KOPT-K1 (cell line): ENCODE measurements around the gene RACGAP1.

Experiments
- H3K27ac ChIP-seq: fragments of 200-600 bp; sonication (generic); 2 replicates; pipeline ENCODE4 v1.5.1; 2016; ENCODE audit warnings: antibody characterized with exemption, mild to moderate bottlenecking, low read depth, low read length; ENCODE audit not compliant: poor library complexity, severe bottlenecking
- H3K36me3 ChIP-seq: fragments of 200-600 bp; sonication (generic); 2 replicates; pipeline ENCODE4 v1.5.1; 2017; ENCODE audit warnings: antibody characterized with exemption, mild to moderate bottlenecking, low read length, moderate library complexity; ENCODE audit not compliant: insufficient read depth
- H3K9me3 ChIP-seq: fragments of 200-600 bp; sonication (generic); 2 replicates; pipeline ENCODE4 v1.5.1; 2017; ENCODE audit warnings: antibody characterized with exemption, low read length, mild to moderate bottlenecking; ENCODE audit not compliant: insufficient read depth, poor library complexity, severe bottlenecking

RACGAP1 gene

DNA sequence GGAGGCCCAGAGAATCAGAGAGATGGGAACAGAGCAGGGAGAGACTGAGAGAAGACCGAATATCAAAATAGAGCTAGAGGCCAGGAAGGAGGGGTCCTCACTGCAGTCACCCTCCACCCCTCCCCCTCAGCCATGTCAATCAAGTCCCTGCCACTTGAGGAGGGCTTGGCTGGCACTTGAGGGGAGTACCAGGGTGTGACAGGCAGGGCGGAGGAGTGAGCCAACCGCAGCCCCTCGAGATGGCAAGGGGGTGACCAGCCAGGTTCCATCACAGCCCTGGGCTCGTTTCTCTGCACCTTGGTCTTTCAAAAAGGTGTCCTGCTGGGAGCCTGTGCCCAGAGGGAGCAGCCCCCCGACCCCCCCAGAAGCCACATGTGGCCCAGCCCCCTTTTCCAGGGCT, 59.5 kb downstream of the RACGAP1 start:
- Histone ChIP-seq H3K36me3 (no peaks in the 10 kb centered on the region), H3K9me3 (no peaks in the 10 kb centered on the region), H3K27ac (no peak overlapping the region)

- no peak overlapping the region for H3K27ac ChIP-seq
- no peaks in the 10 kb centered on the region for H3K9me3 ChIP-seq
- H3K36me3 ChIP-seq: no peaks in the 10 kb centered on the region
Measured at GRCh38 chr12:49964849-49965624, 60.3 kb downstream of the RACGAP1 start.

DNA sequence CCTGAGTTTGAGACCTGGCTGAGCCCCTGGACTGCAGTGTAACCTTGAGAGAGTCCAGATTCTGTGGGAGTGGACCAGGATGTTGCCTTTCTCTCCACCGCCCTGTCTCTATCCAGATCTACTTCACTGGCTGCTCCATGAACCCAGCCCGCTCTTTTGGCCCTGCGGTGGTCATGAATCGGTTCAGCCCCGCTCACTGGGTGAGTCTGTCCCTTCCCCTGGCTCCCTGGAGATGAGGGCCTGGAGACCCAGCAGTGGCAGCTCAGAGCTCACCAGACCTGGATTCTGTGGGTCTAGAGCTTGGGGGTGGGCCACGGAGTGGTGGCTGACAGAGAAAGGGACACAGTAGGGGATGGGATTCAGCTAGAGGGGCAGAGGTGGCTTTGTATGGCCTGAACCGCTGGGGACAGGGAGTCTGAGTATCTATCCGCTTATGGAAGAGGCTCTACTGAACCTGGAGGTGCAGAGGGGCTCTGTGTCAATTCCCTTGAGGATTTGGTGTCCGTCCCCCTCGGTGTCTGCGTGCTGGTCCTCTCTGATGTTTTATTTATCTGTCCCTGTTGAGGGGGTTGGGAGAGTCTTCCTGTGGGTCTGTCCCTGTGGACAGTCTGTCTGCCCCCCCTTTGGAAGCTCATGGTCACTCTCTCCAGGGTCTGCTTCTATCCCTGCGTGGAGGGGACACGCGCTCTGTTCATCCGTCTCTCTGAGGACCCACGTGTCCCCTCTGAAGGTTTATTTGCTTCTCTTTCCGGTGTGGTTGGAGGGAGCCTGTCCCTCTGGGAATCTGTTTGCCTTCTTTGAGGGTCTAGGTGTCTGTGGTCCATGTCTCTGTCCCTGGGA, 61.1 kb downstream of the RACGAP1 start:
- H3K27ac ChIP-seq: no peak overlapping the region
- H3K36me3 ChIP-seq: no peaks in the 10 kb centered on the region
- H3K9me3 ChIP-seq: no peaks in the 10 kb centered on the region

DNA sequence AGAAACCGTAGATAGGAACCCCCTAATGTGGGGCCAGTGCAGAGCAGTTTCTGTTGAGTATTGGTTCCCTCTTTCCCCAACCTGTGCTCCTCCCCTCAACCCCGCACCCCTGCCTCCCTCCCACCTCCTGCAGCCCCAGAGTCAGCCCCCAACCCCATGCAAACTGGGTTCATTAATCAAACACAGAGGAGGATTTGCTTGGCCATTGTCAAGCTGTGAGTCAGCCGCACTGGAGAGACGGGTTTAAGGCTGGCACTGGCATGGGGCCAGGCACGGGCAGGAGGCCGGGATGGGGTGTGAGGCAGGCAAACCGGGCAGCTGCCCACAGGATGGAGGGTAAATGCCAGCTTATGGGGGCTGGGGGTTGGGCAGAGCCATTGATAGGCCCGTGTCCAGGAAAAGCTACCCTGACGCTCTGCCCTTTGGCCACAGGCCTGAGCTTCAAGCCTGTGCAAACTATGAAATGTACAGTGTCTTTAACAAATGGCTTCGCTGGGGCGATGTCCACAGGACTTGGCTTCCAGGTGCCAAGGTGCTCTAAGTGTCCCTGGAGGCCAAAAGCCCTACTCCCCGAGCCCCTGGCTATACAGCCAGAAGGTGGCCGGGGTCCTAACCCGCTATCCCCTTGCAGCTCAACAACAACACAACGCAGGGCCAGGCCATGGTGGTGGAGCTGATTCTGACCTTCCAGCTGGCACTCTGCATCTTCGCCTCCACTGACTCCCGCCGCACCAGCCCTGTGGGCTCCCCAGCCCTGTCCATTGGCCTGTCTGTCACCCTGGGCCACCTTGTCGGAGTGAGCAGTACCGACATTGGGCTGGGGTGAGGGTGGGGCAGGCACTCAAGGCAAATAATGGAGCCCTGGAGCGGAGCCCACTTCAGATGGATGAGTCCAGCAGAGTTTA, 62.2 kb downstream of the RACGAP1 start:
- Histone ChIP-seq H3K27ac (no peak overlapping the region), H3K9me3 (no peaks in the 10 kb centered on the region), H3K36me3 (no peaks in the 10 kb centered on the region)

GRCh38 chr12:49961993-49962764, 63.1 kb downstream of the RACGAP1 start:
- Histone ChIP-seq H3K36me3 (no peaks in the 10 kb centered on the region), H3K9me3 (no peaks in the 10 kb centered on the region), H3K27ac (no peak overlapping the region)

GRCh38 chr12:49961111-49961922, 64.0 kb downstream of the RACGAP1 start, which contains the start of gene AQP5:
Gene AQP5, plus strand, starts transcription at chr12:49961872. Its CDS starts 146 bp downstream, at chr12:49962018.
- Histone ChIP-seq H3K36me3 (no peaks in the 10 kb centered on the region), H3K27ac (no peak within 1 kb of the TSS), H3K9me3 (no peaks in the 10 kb centered on the region)

- no peaks in the 10 kb centered on the region for H3K36me3 ChIP-seq
- H3K9me3 ChIP-seq: no peaks in the 10 kb centered on the region
- no peak overlapping the region for H3K27ac ChIP-seq
Measured at GRCh38 chr12:49960474-49961110, 64.7 kb downstream of the RACGAP1 start.

DNA sequence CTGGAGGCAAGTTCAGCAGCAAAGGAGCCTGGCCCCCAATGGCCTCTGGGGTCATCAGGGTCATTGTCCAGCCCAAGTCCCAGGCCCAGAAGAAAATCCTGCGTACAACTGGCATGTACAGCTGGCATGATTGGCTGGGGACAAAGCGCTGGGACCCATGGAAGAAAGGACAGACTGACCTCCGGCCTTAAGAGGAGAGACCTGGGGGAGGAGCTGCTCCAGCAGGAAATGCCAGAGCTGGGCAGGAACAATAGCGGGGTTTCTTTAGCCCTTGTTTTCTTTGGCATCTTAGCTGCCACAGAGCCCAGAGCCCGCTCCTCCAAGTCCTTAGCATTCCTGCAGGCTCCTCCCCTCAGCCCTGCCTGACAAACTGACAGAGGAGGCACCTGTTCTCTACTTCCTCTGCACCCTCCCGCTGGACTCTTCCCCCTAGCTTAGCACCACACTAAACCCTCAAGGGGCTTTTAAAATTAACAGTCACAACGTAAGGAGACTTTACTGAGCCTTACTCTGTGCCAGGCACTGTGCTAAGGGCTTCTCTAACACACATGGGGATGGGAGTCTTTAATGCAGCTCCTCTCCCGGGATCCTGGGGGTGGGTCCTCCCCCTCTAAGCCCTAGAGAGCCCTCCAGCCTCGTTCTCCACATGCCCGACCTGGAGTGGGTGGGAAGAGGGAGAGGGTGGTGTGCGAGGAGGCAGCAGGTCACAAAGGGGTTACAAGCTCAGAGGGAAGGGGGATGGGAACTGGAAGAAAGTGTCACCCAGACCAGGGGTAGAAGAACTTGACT, 65.4 kb downstream of the RACGAP1 start:
- Histone ChIP-seq H3K9me3 (no peaks in the 10 kb centered on the region), H3K27ac (no peak overlapping the region), H3K36me3 (no peaks in the 10 kb centered on the region)

- Histone ChIP-seq H3K27ac (no peak overlapping the region), H3K36me3 (no peaks in the 10 kb centered on the region), H3K9me3 (no peaks in the 10 kb centered on the region)
Measured at GRCh38 chr12:49957570-49957967, 67.7 kb downstream of the RACGAP1 start.

DNA sequence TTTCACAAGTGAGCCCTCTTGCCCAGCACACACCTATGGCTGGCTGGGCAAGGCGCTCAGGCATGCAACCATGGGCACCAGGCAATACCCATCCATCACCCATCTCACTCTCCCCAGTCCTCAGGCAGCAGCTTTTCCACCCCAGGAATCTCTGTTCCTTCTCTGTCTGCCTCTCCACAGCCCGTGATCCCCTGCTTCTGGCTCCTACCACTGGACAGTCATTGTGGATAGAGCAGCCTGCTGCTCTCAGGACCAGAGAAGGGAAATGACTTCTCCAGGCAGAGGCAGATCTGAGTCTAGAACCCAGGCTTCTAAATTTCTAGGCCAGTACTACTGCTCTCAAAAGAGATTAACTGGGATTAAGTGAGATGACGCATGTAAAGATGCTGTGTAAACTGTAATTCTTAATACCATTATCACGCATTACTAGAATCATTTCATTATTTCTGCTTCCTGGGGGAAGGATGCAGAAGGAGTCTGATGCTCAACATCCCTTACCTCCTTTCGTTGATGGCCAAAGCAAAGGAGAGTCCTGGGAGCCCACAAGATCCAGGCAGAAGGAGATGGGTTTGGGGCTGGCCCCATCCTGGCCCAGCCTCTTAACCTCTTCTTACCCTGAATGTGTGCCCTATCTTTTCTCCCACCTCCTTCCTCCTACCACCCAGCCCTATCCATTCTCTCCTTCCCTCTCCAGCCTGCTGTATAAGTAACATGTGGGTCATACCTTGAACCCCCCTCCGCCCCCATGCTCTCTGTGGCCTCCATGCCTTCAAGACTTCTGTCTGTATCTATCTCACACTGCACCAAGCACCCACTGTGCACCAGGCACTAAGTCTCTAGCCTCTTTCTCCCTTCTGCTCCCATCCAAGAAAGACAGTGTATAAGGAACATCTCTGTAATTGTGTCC, 68.4 kb downstream of the RACGAP1 start:
- Histone ChIP-seq H3K36me3 (no peaks in the 10 kb centered on the region), H3K9me3 (no peaks in the 10 kb centered on the region), H3K27ac (no peak overlapping the region)

DNA sequence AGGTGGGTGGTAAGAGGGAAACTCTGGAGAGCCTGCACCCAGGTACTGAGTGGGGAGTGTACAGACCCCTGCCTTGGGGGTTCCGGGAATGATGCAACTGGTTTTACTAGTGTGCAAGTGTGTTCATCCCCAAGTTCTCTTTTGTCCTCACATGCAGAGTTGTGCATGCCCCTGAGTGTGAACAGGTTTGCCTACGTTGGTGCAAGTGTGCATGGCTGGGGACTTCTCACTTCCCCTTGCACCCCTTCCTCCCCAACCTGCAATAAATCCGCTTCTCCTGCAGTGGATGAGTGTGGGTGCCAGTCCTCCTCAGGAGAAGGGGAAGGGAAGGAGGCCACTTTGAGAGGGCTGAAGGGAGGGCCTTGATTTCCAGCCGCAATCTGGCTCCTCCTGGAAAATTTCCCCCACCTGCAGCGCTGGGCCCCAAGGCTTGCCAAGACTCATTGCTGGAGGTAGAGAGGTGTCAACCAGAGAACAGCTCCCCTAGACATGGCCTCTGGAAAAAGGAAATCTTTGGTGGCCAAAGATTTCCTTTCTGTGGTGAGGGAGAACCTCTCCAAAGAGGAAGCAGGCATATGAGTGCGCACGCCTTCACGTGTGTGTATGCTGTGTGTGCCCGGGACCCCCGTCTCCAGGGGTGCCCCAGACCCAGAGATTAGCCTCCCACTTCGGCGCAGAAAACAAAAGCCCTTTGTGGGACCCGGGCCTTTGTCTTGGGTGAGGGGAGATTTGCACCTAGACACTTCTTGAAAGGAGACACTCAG, 69.2 kb downstream of the RACGAP1 start:
- no peak overlapping the region for H3K27ac ChIP-seq
- no peaks in the 10 kb centered on the region for H3K36me3 ChIP-seq

More for the DNA sequence above, 69.2 kb downstream of the RACGAP1 start:
- H3K9me3 ChIP-seq: no peaks in the 10 kb centered on the region
